CD4-positive, alpha-beta T cell (primary cell): ENCODE data around the gene YWHAG. TPM values are rescaled to one million over a fixed set of nuclear protein-coding genes. Genes with fewer than 3 reads are reported as not detected.

Source experiments
- ATAC-seq: fragments of 200-7000 bp; cut with Tn5 transposase; one replicate; pipeline ENCODE4 v1.10.0; 2022; ENCODE audit warnings: mild to moderate bottlenecking; ENCODE audit not compliant: poor library complexity
- CTCF ChIA-PET: fragments of 350-600 bp; sonication (Branson Sonifier 250); formaldehyde crosslinking; loops from one replicate; lab custom pipeline; 2021; ENCODE audit warnings: antibody characterized with exemption, inconsistent platforms; lab: Charles Lee
- POLR2A ChIA-PET: fragments of 350-600 bp; sonication (Branson Sonifier 250); formaldehyde crosslinking; loops from one replicate; lab custom pipeline; 2021; ENCODE audit warnings: antibody characterized with exemption, inconsistent platforms; lab: Charles Lee
- DNase-seq, 14 experiments: peaks; one replicate each; pipeline ENCODE4 v3.0.0-alpha.2; 2013 to 2020; ENCODE audit warnings: mixed read lengths in 2 of 14
- H3K27ac ChIP-seq, 2 donors: one replicate each; pipeline versions ENCODE4 v1.5.1 to v1.7.0; 2013; ENCODE audit warnings: low read length in 2 of 2, low read depth in 1 of 2, mild to moderate bottlenecking in 1 of 2
- H3K27me3 ChIP-seq, 2 experiments: 1 replicate in 1 of 2; 2 replicates in 1 of 2; pipeline versions ENCODE4 v1.6.1 to v1.7.0; 2013; ENCODE audit warnings: low read length in 2 of 2, control low read depth in 1 of 2, mild to moderate bottlenecking in 1 of 2, moderate library complexity in 1 of 2; ENCODE audit not compliant: insufficient read depth in 2 of 2, control insufficient read depth in 1 of 2
- H3K36me3 ChIP-seq: one replicate; pipeline ENCODE4 v1.6.1; 2013; ENCODE audit warnings: low read length, control low read depth; ENCODE audit not compliant: insufficient read depth
- H3K4me1 ChIP-seq: one replicate; pipeline ENCODE4 v1.6.1; 2013; ENCODE audit warnings: low read length, control low read depth; ENCODE audit not compliant: insufficient read depth
- H3K4me3 ChIP-seq: one replicate; pipeline ENCODE4 v1.5.1; 2013; ENCODE audit warnings: mild to moderate bottlenecking, low read length, moderate library complexity
- H3K9me3 ChIP-seq, 2 experiments: 1 replicate in 1 of 2; 2 replicates in 1 of 2; pipeline versions ENCODE4 v1.6.1 to v1.7.0; 2013; ENCODE audit warnings: low read length in 2 of 2, mild to moderate bottlenecking in 2 of 2, control low read depth in 1 of 2, moderate library complexity in 1 of 2; ENCODE audit not compliant: control insufficient read depth in 1 of 2, insufficient read depth in 1 of 2
- H3K27ac Mint-ChIP-seq: one replicate; pipeline ENCODE4 v1.8.0; 2020; ENCODE audit warnings: mixed read lengths
- H3K27me3 Mint-ChIP-seq: one replicate; pipeline ENCODE4 v1.8.0; 2021; ENCODE audit warnings: mixed read lengths
- H3K36me3 Mint-ChIP-seq: one replicate; pipeline ENCODE4 v1.8.0; 2021; ENCODE audit warnings: low read depth, mixed read lengths
- H3K4me1 Mint-ChIP-seq: one replicate; pipeline ENCODE4 v1.8.0; 2021; ENCODE audit warnings: low read depth, mixed read lengths
- H3K4me3 Mint-ChIP-seq: one replicate; pipeline ENCODE4 v1.8.0; 2020; ENCODE audit warnings: mild to moderate bottlenecking, mixed read lengths
- H3K9me3 Mint-ChIP-seq: one replicate; pipeline ENCODE4 v1.8.0; 2020; ENCODE audit warnings: mixed read lengths
- intact Hi-C, 2 experiments: fragments of 100-400 bp; cut with DNase I in 1 of 2; cut with micrococcal nuclease in 1 of 2; formaldehyde crosslinking; loops; one replicate each; pipeline versions ENCODE4 v1.15.1 to v1.9.0; 2023 to 2025; cut with DNase I, micrococcal nuclease
- total RNA-seq, 174 experiments: library from RNA in 2 of 174; stranded (reverse) in 2 of 174; gene quantifications; one replicate each; pipeline ENCODE4 v1.2.3 and lab custom pipeline; 2021 to 2026
- TF ChIP-seq, protein P1 (sequence below): fragments of 200-600 bp; IDR thresholded peaks from one replicate; pipeline ENCODE4 v1.8.0; 2022; ENCODE audit warnings: antibody characterized with exemption, mild to moderate bottlenecking

Gene YWHAG
- total RNA-seq, 2 experiments from 2014 or later = 23.4 to 24.3 TPM

DNA sequence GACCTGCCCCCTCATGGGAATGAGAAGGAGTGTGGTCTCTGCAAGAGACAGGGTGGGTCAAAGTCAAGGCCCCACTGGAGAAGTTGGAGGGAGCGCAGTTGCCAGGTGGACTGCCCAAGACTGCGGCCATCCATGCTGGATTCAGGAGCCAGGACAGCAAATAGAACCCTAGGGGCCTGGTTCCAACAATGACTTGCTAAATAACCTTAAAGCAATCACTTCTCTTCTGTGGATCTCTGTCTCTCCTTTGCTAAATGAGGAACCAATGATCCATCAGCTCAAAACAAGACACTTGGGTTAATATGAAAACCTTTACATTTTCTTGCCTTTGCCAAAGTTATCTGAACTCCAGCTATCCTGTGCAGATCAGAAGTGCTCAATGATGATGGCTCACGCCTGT, 12.6 kb upstream of the YWHAG start:
- Mint-ChIP-seq H3K36me3 (no peaks in the 10 kb centered on the region), H3K27me3 (peaks cover 8% of the 10 kb centered on the region), H3K27ac (no peak overlapping the region), H3K4me1 (no peaks in the 10 kb centered on the region), H3K9me3 (no peaks in the 10 kb centered on the region), H3K4me3 (no peak overlapping the region)
- peaks cover 0 to 2% of the 10 kb centered on the region in 2 experiments for H3K27me3 ChIP-seq
- H3K36me3 ChIP-seq = no peaks in the 10 kb centered on the region
- H3K4me1 ChIP-seq = no peaks in the 10 kb centered on the region
- no peak for ATAC-seq
- TF ChIP-seq, protein P1, sequence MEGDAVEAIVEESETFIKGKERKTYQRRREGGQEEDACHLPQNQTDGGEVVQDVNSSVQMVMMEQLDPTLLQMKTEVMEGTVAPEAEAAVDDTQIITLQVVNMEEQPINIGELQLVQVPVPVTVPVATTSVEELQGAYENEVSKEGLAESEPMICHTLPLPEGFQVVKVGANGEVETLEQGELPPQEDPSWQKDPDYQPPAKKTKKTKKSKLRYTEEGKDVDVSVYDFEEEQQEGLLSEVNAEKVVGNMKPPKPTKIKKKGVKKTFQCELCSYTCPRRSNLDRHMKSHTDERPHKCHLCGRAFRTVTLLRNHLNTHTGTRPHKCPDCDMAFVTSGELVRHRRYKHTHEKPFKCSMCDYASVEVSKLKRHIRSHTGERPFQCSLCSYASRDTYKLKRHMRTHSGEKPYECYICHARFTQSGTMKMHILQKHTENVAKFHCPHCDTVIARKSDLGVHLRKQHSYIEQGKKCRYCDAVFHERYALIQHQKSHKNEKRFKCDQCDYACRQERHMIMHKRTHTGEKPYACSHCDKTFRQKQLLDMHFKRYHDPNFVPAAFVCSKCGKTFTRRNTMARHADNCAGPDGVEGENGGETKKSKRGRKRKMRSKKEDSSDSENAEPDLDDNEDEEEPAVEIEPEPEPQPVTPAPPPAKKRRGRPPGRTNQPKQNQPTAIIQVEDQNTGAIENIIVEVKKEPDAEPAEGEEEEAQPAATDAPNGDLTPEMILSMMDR = no peak
- H3K27ac ChIP-seq = no peak overlapping the region
- no peak for DNase-seq
- CTCF ChIA-PET = no interaction called here
- H3K9me3 ChIP-seq = no peaks in the 10 kb centered on the region
- intact Hi-C loops = no loop called here
- no peak overlapping the region for H3K4me3 ChIP-seq
- POLR2A ChIA-PET = no interaction called here

DNA sequence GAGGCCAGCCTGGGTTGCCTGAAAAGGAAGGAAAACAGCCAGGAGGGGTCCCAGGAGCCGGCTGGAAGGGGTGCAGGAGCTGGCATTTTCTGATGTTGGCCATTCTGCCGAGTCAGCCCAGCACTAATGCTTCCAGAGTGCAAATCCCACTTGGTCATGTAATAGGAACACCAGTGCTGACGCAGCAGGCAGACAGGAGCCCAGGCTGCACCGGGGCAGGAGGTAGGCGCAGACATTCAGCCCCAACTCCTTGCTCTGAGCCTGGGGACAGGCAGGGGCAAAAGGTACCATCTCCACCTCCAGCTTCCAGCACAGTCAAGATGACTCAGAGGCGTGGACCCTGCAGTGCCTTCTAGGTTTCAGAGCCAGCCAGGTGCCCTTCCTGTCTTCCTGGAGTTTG, 10.2 kb upstream of the YWHAG start:
- H3K4me3 Mint-ChIP-seq = no peak overlapping the region
- Histone ChIP-seq H3K27me3 (peaks cover 0 to 2% of the 10 kb centered on the region in 2 experiments), H3K9me3 (no peaks in the 10 kb centered on the region), H3K27ac (no peak overlapping the region), H3K4me3 (no peak overlapping the region), H3K36me3 (no peaks in the 10 kb centered on the region), H3K4me1 (peaks cover 10% of the 10 kb centered on the region)
- CTCF ChIA-PET = interaction anchor here (0.6 kb wide), 1 partner anchor 21 kb away, joined by 3 read pairs; no protein-coding TSS in a partner anchor
- peaks cover 8% of the 10 kb centered on the region for H3K27me3 Mint-ChIP-seq
- H3K36me3 Mint-ChIP-seq = no peaks in the 10 kb centered on the region
- intact Hi-C loops = no loop called here
- DNase-seq = no peak
- POLR2A ChIA-PET = no interaction called here
- no peak overlapping the region for H3K27ac Mint-ChIP-seq
- ATAC-seq = no peak
- TF ChIP-seq, protein P1 = no peak
- H3K4me1 Mint-ChIP-seq = peaks cover 8% of the 10 kb centered on the region
- no peaks in the 10 kb centered on the region for H3K9me3 Mint-ChIP-seq

DNA sequence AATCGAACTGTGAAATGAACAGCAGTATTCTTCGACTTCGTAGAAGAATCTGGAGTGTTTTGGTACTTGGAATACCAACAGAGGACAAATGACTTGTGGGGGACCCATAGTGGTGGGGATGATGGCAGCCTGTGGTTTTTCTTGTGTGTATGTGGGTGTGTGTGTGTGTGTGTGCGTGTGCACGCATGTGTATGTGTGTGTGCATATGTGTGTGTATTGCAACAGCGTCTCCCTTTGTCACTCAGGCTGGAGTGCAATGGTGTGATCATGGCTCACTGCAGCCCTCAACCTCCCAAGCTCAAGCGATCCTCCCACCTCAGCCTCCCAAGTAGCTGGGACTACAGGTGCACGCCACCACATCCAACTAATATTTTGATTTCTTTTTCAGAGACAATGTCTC, 9.4 kb upstream of the YWHAG start:
- H3K36me3 ChIP-seq = no peaks in the 10 kb centered on the region
- ChIA-PET CTCF (no interaction called here), POLR2A (interaction anchor here (1.2 kb wide), 1 partner anchor 26 kb away, joined by 3 read pairs; no protein-coding TSS in a partner anchor)
- peaks cover 0 to 2% of the 10 kb centered on the region in 2 experiments for H3K27me3 ChIP-seq
- Mint-ChIP-seq H3K27ac (no peak overlapping the region), H3K4me1 (peaks cover 8% of the 10 kb centered on the region), H3K9me3 (no peaks in the 10 kb centered on the region), H3K4me3 (no peak overlapping the region), H3K36me3 (no peaks in the 10 kb centered on the region), H3K27me3 (peaks cover 5% of the 10 kb centered on the region)
- intact Hi-C loops = no loop called here
- TF ChIP-seq, protein P1 = no peak
- DNase-seq (no peak), ATAC-seq (no peak)
- H3K4me3 ChIP-seq = no peak overlapping the region
- H3K9me3 ChIP-seq = no peaks in the 10 kb centered on the region
- H3K4me1 ChIP-seq = peaks cover 13% of the 10 kb centered on the region
- H3K27ac ChIP-seq = no peak overlapping the region
